NT2/D1 (cell line): Measurements from ENCODE around the gene PAN3.
"Not testable (repeated sequence)": the region's sequence is repeated elsewhere in the genome, so short reads cannot be mapped to it uniquely, and the experiment has no call there.

Experiments used
- DNase-seq: peaks from one replicate; pipeline ENCODE4 v3.0.0-alpha.2; 2011; ENCODE audit warnings: low read depth, low spot score
- H3K27me3 ChIP-seq: 2 replicates; pipeline ENCODE4 v1.6.0; 2011; ENCODE audit warnings: mild to moderate bottlenecking; ENCODE audit not compliant: insufficient read length, insufficient read depth
- H3K36me3 ChIP-seq: 2 replicates; pipeline ENCODE4 v1.6.1; 2011; ENCODE audit warnings: mild to moderate bottlenecking, low read length, mixed read lengths; ENCODE audit not compliant: insufficient read depth, insufficient read length
- H3K4me1 ChIP-seq: 2 replicates; pipeline ENCODE4 v1.5.1; 2011; ENCODE audit not compliant: insufficient read depth, insufficient read length
- H3K4me3 ChIP-seq: 2 replicates; pipeline ENCODE4 v1.5.1; 2011; ENCODE audit warnings: low read depth; ENCODE audit not compliant: insufficient read length
- H3K9ac ChIP-seq: 2 replicates; pipeline ENCODE4 v1.6.0; 2011; ENCODE audit warnings: low read depth; ENCODE audit not compliant: insufficient read length
- H3K9me3 ChIP-seq: 2 replicates; pipeline ENCODE4 v1.5.1; 2011; ENCODE audit warnings: mild to moderate bottlenecking, low read length; ENCODE audit not compliant: insufficient read depth
- SUZ12 ChIP-seq: IDR thresholded peaks from 2 replicates; pipeline ENCODE4 v1.6.1; 2011; ENCODE audit not compliant: insufficient read length, insufficient read depth; ENCODE audit errors: extremely low read depth
- YY1 ChIP-seq: IDR thresholded peaks from 2 replicates; pipeline ENCODE4 v1.6.1; 2011; ENCODE audit not compliant: insufficient read length, insufficient read depth
- ZNF274 ChIP-seq: IDR thresholded peaks from 2 replicates; pipeline ENCODE4 v1.6.1; 2011; ENCODE audit warnings: mild to moderate bottlenecking, low read depth, low read length

PAN3 gene

DNA sequence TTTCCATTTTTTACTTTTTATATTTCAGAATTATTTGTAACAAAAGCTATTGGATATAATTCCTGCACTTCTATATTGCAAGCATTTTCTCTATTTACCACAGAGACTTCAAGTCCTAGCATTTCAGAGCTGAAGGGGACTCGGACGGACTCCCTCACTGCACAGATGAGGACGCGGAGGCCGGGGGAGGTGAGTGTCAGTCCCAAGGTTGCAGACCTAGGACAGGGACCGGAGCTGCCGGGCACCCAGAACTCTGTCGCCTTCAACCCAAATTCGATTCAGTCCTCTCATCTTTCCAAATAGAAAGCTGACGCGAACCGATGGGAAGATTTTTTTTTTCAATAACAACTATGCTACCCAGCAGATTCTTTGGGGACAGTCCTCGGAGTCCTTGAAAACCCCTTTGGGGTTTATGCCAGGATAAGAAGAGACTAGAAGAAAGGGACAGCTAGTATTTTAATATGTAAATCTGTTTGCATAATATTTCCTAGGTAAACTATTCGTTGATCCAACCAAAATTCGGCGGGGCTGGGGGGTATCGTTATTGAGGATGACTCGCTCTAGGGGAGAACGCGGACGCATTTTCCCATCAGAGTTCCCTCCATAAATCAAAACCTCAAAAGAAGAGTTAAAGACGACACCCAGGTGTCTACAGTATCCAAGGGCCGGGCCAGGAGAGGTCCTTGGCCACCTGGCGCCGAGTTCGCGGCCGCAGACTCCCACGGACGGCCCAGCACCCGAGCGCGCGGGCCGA is 38.8 kb upstream of the PAN3 start:
- Histone ChIP-seq H3K9ac (peak overlapping the region; percentile 50), H3K4me3 (peak overlapping the region; percentile 39), H3K9me3 (peaks cover 7% of the 10 kb centered on the region), H3K27me3 (peaks cover 59% of the 10 kb centered on the region), H3K36me3 (no peaks in the 10 kb centered on the region), H3K4me1 (no peaks in the 10 kb centered on the region)
- TF ChIP-seq YY1, result no peak
- no peak for DNase-seq

DNA sequence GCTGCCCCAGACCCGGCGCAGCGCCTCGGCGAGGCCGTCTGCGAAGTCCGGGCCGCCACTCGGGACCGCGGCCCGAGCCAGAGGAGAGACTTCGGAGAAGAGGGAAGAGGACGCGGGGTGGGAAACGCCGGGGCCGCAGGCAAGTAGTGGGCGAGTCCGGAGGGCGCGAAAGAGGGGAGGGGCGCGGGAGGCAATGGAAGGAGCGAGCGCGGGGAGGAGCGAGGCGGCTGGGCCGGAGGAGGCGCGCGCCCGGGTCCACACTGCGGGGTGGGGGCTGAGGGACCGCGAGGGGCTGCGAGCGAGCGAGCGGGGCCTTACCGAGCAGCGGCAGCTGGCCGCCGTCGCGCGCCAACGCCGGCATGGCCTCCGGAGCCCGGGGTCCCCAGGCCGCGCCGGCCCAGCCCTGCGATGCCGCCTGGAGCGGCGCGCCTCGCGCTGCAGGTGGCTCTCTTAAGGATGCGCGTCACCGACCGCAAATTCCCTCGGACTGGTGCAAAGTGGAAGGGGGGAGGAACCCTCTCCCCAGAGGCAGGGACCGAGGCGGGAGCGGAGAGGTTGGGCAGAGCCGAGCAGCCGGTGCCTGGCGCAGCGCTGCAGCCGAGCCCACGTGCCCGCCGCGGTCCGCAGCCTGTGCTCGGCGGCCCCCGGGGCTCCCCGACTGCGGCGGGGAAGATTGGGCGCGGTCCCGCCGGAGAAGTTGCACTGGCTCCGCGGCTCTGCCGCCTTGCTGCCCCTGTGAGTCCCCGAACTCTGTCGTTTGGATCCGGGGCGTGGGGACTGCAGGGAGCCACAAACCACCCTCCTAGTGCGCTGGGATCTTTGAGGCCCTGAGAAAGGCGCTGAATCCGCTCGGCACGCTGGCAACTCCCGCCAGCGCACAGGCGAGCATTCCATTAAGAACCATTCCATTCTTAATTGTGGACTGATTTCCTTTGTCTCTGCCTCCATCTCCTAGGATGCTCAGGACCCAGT is 37.9 kb upstream of the PAN3 start, which contains the start of gene FLT3:
Gene FLT3 (minus strand): TSS at position 427 of the 972 bp plus-strand sequence. CDS start 66 bp downstream, at position 361.
- peak within 1 kb of the TSS; percentile 72 for H3K9ac ChIP-seq
- H3K4me1 ChIP-seq, result no peaks in the 10 kb centered on the region
- peak within 1 kb of the TSS; percentile 39 for H3K4me3 ChIP-seq
- TF ChIP-seq YY1, result no peak
- TF ChIP-seq SUZ12, result peak; percentile 57
- no peaks in the 10 kb centered on the region for H3K36me3 ChIP-seq
- peaks cover 59% of the 10 kb centered on the region for H3K27me3 ChIP-seq
- DNase-seq, result no peak
- H3K9me3 ChIP-seq, result peaks cover 7% of the 10 kb centered on the region

DNA sequence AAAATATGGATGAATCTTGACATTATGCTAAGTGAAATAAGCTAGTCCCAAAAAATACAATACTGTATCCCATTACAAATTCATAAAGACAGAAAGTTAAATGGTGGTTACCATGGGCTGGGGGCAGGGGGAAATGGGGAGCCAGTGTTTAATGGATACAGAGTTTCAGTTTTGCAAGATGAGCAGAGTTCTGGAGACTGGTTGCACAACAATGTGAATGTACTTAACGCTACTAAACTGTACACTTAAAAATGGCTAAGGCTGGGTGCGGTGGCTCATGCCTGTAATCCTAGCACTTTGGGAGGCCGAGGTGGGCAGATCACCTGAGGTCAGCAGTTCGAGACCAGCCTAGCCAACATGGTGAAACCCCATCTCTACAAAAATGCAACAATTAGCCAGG is 36.5 kb upstream of the PAN3 start:
- H3K27me3 ChIP-seq, result peaks cover 59% of the 10 kb centered on the region
- H3K36me3 ChIP-seq, H3K9me3 ChIP-seq, DNase-seq, H3K9ac ChIP-seq, H3K4me3 ChIP-seq, H3K4me1 ChIP-seq: not testable (repeated sequence)

DNA sequence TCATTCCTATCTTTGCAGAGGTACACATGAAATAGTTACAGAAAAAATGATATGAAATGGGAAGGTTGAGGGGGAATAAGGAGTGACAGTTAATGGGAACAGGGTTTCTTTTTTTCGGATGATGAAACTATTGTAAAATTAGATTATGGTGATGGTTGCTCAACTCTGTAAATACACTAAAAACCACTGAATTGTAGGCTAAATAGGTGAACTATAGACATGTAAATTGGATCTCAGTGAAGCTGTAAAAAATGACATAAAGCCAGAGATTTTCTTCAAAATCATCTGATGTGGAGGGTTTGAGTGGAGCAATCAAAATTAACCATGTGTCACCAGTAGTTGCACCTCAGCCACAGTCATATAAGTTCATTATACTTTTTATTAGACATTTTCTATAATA is 31.4 kb upstream of the PAN3 start:
- no peaks in the 10 kb centered on the region for H3K4me1 ChIP-seq
- DNase-seq, result no peak
- no peaks in the 10 kb centered on the region for H3K36me3 ChIP-seq
- no peaks in the 10 kb centered on the region for H3K9me3 ChIP-seq
- H3K27me3 ChIP-seq, result peaks cover 12% of the 10 kb centered on the region
- no peak overlapping the region for H3K9ac ChIP-seq
- H3K4me3 ChIP-seq, result no peak overlapping the region
- TF ChIP-seq YY1 (no peak), ZNF274 (no peak)

DNA sequence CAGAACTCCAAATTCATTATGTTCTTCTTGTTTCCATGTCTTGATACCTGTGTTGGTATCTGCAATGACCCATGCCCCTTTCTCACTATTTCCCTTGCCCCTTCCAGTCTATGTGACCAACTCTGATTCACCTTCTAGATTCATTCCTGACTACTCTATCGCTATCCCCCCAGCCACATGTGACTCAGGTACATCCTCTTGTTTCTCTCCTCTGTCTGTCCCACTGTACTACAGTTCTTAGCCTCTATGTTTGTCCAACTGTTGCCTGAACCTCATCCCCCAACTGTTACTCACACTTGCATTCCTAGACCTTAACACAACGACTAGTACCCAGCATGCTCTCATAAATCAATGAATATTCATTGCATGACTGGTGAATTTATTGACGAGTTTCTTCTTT is 27.9 kb upstream of the PAN3 start:
- Histone ChIP-seq H3K4me1 (no peaks in the 10 kb centered on the region), H3K9ac (no peak overlapping the region), H3K36me3 (no peaks in the 10 kb centered on the region), H3K27me3 (no peaks in the 10 kb centered on the region), H3K9me3 (no peaks in the 10 kb centered on the region), H3K4me3 (no peak overlapping the region)
- no peak for TF ChIP-seq ZNF274
- no peak for TF ChIP-seq SUZ12
- TF ChIP-seq YY1, result no peak
- no peak for DNase-seq

DNA sequence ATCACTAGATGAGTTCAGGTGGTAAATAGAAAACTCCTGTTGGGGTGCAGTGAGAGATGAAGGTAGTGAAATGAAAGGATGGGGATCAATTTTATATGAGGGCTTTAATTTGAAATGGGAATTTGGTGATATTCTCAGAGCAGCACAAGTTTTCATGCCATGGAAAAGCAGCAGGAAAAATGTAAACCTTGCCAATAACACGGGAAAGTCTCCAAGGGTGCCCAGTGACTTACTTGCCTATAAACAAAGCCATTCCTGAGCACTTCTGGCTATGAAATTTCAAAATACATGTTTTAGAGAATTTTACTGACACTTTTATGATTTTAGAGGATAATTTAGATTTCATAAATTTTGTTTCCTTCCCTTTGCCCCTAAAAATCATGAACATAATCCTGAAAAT is 21.6 kb upstream of the PAN3 start:
- H3K9ac ChIP-seq, result no peak overlapping the region
- H3K9me3 ChIP-seq, result no peaks in the 10 kb centered on the region
- no peaks in the 10 kb centered on the region for H3K36me3 ChIP-seq
- H3K27me3 ChIP-seq, result no peaks in the 10 kb centered on the region
- no peak for DNase-seq
- no peak overlapping the region for H3K4me3 ChIP-seq
- H3K4me1 ChIP-seq, result no peaks in the 10 kb centered on the region
- no peak for TF ChIP-seq ZNF274
- TF ChIP-seq SUZ12, result no peak
- TF ChIP-seq YY1, result no peak

DNA sequence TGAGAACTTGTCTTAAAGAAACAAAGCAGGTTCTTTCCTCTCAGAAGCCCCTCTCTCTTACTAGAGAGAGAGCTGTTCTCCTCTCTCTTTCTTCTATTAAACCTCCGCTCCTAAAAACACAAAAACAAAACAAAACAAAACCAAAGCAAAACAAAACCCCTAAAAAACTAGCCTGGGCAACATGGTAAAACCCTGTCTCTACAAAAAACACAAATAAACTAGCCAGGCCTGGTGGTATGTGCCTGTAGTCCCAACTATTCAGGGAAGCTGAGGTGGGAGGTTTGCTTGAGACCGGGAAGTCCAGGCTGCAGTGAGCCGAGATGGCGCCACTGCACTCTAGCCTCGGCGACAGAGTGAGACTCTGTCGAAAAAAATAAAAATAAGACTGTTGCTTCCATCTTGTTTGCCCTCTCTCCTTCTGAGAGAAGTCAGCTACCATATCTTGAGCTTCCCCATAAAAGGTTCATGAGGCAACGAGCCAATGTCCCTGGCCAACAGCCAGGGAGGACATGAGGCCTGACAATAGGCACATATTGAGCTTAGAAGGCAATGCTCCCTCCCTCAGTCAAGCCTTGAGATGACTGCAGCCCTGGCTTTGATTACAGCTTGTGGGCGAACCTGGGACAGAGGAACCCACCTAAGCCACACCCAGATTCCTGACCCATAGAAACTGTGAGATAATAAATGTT is 20.5 kb upstream of the PAN3 start:
- DNase-seq, result no peak
- Histone ChIP-seq H3K9ac (no peak overlapping the region), H3K9me3 (no peaks in the 10 kb centered on the region), H3K4me1 (no peaks in the 10 kb centered on the region), H3K27me3 (no peaks in the 10 kb centered on the region), H3K4me3 (no peak overlapping the region), H3K36me3 (no peaks in the 10 kb centered on the region)
- TF ChIP-seq ZNF274, result no peak
- TF ChIP-seq YY1, result no peak
- TF ChIP-seq SUZ12, result no peak
